ENCODE results near the gene LSR.
A peak's percentile ranks its signal among the peaks of the same experiment; 100 is the strongest.

DNA sequence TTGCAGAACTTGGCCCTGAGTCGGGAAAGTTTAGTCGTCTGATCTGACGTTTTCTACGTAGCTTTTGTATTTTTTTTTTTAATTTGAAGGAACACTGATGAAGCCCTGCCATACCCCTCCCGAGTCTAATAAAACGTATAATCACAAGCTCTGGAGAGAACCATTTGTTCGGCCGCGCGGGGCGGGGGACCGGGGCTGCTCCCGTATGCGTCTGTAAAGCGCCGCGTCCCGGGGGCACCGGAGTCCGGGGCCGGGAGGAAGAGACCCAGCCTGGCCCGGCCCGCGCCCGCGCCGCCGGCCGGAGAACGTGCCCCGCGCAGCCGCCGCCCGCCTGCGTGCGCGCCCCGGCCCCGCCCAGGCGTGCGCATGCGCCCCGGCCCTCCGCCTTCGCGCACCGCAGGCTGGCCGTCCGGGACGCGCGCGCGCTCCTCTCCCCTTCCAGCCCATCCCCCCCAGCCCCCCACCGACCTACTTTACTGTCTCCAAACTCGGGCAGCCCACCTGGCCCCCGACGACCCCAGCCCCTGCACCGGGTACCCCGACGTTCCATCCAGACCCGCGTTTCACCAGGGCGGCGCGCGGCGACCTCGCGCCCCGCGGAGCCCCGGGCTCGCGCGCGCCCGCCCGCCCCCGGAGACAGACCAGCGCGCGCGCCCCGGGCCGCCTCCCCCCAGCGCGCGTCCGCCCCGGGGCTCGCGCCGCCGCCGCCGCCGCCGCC is 19.2 kb downstream of the LSR start:
- TF ChIP-seq POLR2AphosphoS5 (IDR thresholded peaks at IDR 0.05; ENCODE audit: low read depth) (peak; percentile 52; the same call in 1 of the 2 replicates), STAT1 (IDR thresholded peaks at IDR 0.05; ENCODE audit: unreplicated experiment) (no peak), EZH2 (IDR thresholded peaks at IDR 0.05; ENCODE audit: low read depth, unreplicated experiment) (no peak), ZNF331 (CRISPR knock-in tag; IDR thresholded peaks at IDR 0.05; ENCODE audit: low read depth) (no peak), CREB1 (CRISPR knock-in tag; IDR thresholded peaks at IDR 0.05; ENCODE audit: low read depth) (no peak), EZH2phosphoT487 (IDR thresholded peaks at IDR 0.05; ENCODE audit: unreplicated experiment) (no peak), JUNB (IDR thresholded peaks at IDR 0.05; ENCODE audit: unreplicated experiment) (no peak), ZNF114 (CRISPR knock-in tag; IDR thresholded peaks at IDR 0.05) (no peak), NANOG (IDR thresholded peaks at IDR 0.05; ENCODE audit: borderline replicate concordance) (no peak)
- TF ChIP-seq, protein P1, sequence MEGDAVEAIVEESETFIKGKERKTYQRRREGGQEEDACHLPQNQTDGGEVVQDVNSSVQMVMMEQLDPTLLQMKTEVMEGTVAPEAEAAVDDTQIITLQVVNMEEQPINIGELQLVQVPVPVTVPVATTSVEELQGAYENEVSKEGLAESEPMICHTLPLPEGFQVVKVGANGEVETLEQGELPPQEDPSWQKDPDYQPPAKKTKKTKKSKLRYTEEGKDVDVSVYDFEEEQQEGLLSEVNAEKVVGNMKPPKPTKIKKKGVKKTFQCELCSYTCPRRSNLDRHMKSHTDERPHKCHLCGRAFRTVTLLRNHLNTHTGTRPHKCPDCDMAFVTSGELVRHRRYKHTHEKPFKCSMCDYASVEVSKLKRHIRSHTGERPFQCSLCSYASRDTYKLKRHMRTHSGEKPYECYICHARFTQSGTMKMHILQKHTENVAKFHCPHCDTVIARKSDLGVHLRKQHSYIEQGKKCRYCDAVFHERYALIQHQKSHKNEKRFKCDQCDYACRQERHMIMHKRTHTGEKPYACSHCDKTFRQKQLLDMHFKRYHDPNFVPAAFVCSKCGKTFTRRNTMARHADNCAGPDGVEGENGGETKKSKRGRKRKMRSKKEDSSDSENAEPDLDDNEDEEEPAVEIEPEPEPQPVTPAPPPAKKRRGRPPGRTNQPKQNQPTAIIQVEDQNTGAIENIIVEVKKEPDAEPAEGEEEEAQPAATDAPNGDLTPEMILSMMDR (conservative IDR thresholded peaks at IDR 0.05; ENCODE audit: low read depth in 2 of 2) = no peak
- TF ChIP-seq, protein P2, sequence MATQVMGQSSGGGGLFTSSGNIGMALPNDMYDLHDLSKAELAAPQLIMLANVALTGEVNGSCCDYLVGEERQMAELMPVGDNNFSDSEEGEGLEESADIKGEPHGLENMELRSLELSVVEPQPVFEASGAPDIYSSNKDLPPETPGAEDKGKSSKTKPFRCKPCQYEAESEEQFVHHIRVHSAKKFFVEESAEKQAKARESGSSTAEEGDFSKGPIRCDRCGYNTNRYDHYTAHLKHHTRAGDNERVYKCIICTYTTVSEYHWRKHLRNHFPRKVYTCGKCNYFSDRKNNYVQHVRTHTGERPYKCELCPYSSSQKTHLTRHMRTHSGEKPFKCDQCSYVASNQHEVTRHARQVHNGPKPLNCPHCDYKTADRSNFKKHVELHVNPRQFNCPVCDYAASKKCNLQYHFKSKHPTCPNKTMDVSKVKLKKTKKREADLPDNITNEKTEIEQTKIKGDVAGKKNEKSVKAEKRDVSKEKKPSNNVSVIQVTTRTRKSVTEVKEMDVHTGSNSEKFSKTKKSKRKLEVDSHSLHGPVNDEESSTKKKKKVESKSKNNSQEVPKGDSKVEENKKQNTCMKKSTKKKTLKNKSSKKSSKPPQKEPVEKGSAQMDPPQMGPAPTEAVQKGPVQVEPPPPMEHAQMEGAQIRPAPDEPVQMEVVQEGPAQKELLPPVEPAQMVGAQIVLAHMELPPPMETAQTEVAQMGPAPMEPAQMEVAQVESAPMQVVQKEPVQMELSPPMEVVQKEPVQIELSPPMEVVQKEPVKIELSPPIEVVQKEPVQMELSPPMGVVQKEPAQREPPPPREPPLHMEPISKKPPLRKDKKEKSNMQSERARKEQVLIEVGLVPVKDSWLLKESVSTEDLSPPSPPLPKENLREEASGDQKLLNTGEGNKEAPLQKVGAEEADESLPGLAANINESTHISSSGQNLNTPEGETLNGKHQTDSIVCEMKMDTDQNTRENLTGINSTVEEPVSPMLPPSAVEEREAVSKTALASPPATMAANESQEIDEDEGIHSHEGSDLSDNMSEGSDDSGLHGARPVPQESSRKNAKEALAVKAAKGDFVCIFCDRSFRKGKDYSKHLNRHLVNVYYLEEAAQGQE (IDR thresholded peaks at IDR 0.05; ENCODE audit: unreplicated experiment) = no peak
- TF ChIP-seq, protein P3, sequence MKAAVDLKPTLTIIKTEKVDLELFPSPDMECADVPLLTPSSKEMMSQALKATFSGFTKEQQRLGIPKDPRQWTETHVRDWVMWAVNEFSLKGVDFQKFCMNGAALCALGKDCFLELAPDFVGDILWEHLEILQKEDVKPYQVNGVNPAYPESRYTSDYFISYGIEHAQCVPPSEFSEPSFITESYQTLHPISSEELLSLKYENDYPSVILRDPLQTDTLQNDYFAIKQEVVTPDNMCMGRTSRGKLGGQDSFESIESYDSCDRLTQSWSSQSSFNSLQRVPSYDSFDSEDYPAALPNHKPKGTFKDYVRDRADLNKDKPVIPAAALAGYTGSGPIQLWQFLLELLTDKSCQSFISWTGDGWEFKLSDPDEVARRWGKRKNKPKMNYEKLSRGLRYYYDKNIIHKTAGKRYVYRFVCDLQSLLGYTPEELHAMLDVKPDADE (IDR thresholded peaks at IDR 0.05) = no peak
